B cell (primary cell): Measurements from ENCODE around the gene SPHK1. TPM values are rescaled to one million over a fixed set of nuclear protein-coding genes. Genes with fewer than 3 reads are reported as not detected.
A peak's percentile ranks its signal among the peaks of the same experiment; 100 is the strongest.

Source experiments
- ATAC-seq: fragments of 200-7000 bp; cut with Tn5 transposase; one replicate; pipeline ENCODE4 v1.10.0; 2021; ENCODE audit warnings: low read depth, mild to moderate bottlenecking, moderate number of reproducible peaks, moderate library complexity
- CTCF ChIA-PET: fragments of 350-600 bp; sonication (Branson Sonifier 250); formaldehyde crosslinking; loops from one replicate; lab custom pipeline; 2021; ENCODE audit warnings: antibody characterized with exemption, inconsistent platforms; lab: Charles Lee
- POLR2A ChIA-PET: fragments of 350-600 bp; sonication (Branson Sonifier 250); formaldehyde crosslinking; loops from one replicate; lab custom pipeline; 2021; ENCODE audit warnings: antibody characterized with exemption; lab: Charles Lee
- DNase-seq: peaks from one replicate; pipeline ENCODE4 v3.0.0; 2013
- H2AFZ ChIP-seq: 2 replicates; pipeline ENCODE4 v1.6.1; 2012; ENCODE audit warnings: mild to moderate bottlenecking, low read depth, low read length; ENCODE audit not compliant: insufficient read depth, poor library complexity, severe bottlenecking
- H3K27ac ChIP-seq, 2 donors: 1 replicate in 1 of 2; 2 replicates in 1 of 2; pipeline ENCODE4 v1.5.1; 2012 to 2013; ENCODE audit warnings: low read length in 2 of 2, mild to moderate bottlenecking in 2 of 2, moderate library complexity in 1 of 2
- H3K27me3 ChIP-seq, 4 experiments: fragments of 200-600 bp in 1 of 4; sonication (generic) in 1 of 4; replicated peaks in 1 of 4; 1 replicate in 2 of 4; 2 replicates in 2 of 4; pipeline versions ENCODE4 v1.6.1 to v1.7.0; 2013 to 2016; ENCODE audit warnings: low read length in 3 of 4, mild to moderate bottlenecking in 2 of 4, mixed read lengths in 1 of 4, moderate library complexity in 1 of 4; ENCODE audit not compliant: insufficient read depth in 4 of 4, control insufficient read depth in 3 of 4; ENCODE audit errors: control extremely low read depth in 1 of 4
- H3K36me3 ChIP-seq, 2 experiments: replicated peaks in 1 of 2; 1 replicate in 1 of 2; 2 replicates in 1 of 2; pipeline versions ENCODE4 v1.6.1 to v1.7.1; 2013; ENCODE audit warnings: low read length in 1 of 2; ENCODE audit not compliant: insufficient read depth in 2 of 2, control insufficient read depth in 1 of 2; ENCODE audit errors: control extremely low read depth in 1 of 2, extremely low read depth in 1 of 2
- H3K4me1 ChIP-seq, 2 donors: fragments of 200-600 bp in 1 of 2; sonication (generic) in 1 of 2; 1 replicate in 1 of 2; 2 replicates in 1 of 2; pipeline versions ENCODE4 v1.5.1 to v1.6.1; 2013 to 2017; ENCODE audit warnings: low read length in 2 of 2; ENCODE audit not compliant: control insufficient read depth in 2 of 2, insufficient read depth in 2 of 2
- H3K4me2 ChIP-seq: replicated peaks from 2 replicates; pipeline ENCODE3; 2012; ENCODE audit warnings: mild to moderate bottlenecking, low read depth, low read length; ENCODE audit not compliant: poor library complexity, severe bottlenecking
- H3K4me3 ChIP-seq, 5 experiments: fragments of 200-600 bp in 1 of 5; sonication (generic) in 1 of 5; 1 replicate in 3 of 5; 2 replicates in 2 of 5; pipeline versions ENCODE4 v1.5.1 to v1.7.0; 2011 to 2016; ENCODE audit warnings: low read length in 4 of 5, mild to moderate bottlenecking in 4 of 5, low read depth in 2 of 5, control low read depth in 1 of 5, moderate library complexity in 1 of 5; ENCODE audit not compliant: insufficient read depth in 1 of 5; ENCODE audit errors: control extremely low read depth in 1 of 5, extremely low read depth in 1 of 5
- H3K79me2 ChIP-seq: fragments of 200-600 bp; sonication (generic); one replicate; pipeline ENCODE4 v1.6.0; 2016; ENCODE audit warnings: low read length; ENCODE audit not compliant: control insufficient read depth, insufficient read depth
- H3K9ac ChIP-seq: fragments of 200-600 bp; sonication (generic); 2 replicates; pipeline ENCODE4 v1.6.1; 2017; ENCODE audit warnings: mild to moderate bottlenecking, low read length, moderate library complexity
- H3K9me3 ChIP-seq, 3 donors: one replicate each; pipeline versions ENCODE4 v1.6.1 to v1.7.1; 2013; ENCODE audit warnings: low read length in 2 of 3; ENCODE audit not compliant: control insufficient read depth in 2 of 3, insufficient read depth in 1 of 3; ENCODE audit errors: control extremely low read depth in 1 of 3
- H4K20me1 ChIP-seq: 2 replicates; pipeline ENCODE4 v1.6.0; 2012; ENCODE audit warnings: mild to moderate bottlenecking, low read length; ENCODE audit not compliant: insufficient read depth, control insufficient read depth, poor library complexity, severe bottlenecking
- H3K27ac Mint-ChIP-seq: one replicate; pipeline ENCODE4 v1.8.0; 2021; ENCODE audit warnings: mixed read lengths
- H3K27me3 Mint-ChIP-seq: one replicate; pipeline ENCODE4 v1.8.0; 2021; ENCODE audit warnings: mixed read lengths
- H3K4me1 Mint-ChIP-seq: one replicate; pipeline ENCODE4 v1.8.0; 2021; ENCODE audit warnings: mixed read lengths
- H3K4me3 Mint-ChIP-seq: one replicate; pipeline ENCODE4 v1.8.0; 2021; ENCODE audit warnings: mixed read lengths
- H3K9me3 Mint-ChIP-seq: one replicate; pipeline ENCODE4 v1.8.0; 2022; ENCODE audit warnings: mixed read lengths; ENCODE audit not compliant: insufficient read depth
- EZH2 ChIP-seq: IDR thresholded peaks from 2 replicates; pipeline ENCODE4 v1.6.1; 2012; ENCODE audit warnings: borderline replicate concordance, low read depth, mild to moderate bottlenecking, moderate library complexity, low read length; ENCODE audit not compliant: insufficient read depth, poor library complexity, severe bottlenecking
- WGBS: methylation state at CpG from one replicate; pipeline ENCODE4 v1.1.5; 2013; ENCODE audit warnings: missing lambda C conversion rate; ENCODE audit not compliant: insufficient coverage; 5-methylcytosine and 5-hydroxymethylcytosine counted together
- intact Hi-C: fragments of 100-400 bp; cut with micrococcal nuclease; formaldehyde crosslinking; loops from one replicate; pipeline ENCODE4 v1.10.0; 2022
- polyA minus RNA-seq: library from RNA; depleted of rRNA, polyadenylated mRNA; stranded (reverse); fragments of >200 nt; gene quantifications from 2 replicates; pipeline ENCODE4 v1.2.3, GENCODE V29; 2012
- polyA plus RNA-seq: library from polyadenylated mRNA; depleted of rRNA; stranded (reverse); fragments of >200 nt; gene quantifications from 2 replicates; pipeline ENCODE4 v1.2.3, GENCODE V29; 2012
- total RNA-seq, 2 donors: library from RNA; stranded (reverse); fragments of 120-200 nt in 1 of 2; gene quantifications; 1 replicate in 1 of 2; 2 replicates in 1 of 2; pipeline versions ENCODE4 v1.2.3 to v1.2.4, GENCODE V29; 2013 to 2022
- TF ChIP-seq, protein P1 (sequence below): fragments of 200-600 bp; IDR thresholded peaks from one replicate; pipeline ENCODE4 v1.8.0; 2022; ENCODE audit warnings: antibody characterized with exemption, mild to moderate bottlenecking

Gene SPHK1
- 2.2 and 2.4 TPM in 2 replicates for total RNA-seq
- 0.84 TPM for total RNA-seq (2013)
- polyA plus RNA-seq, result 1.1 and 1.9 TPM in 2 replicates
- polyA minus RNA-seq, result 1.0 and 2.2 TPM in 2 replicates

GRCh38 chr17:76384222-76384986 is at the start of gene SPHK1:
Gene SPHK1 (plus strand): TSS chr17:76384609. CDS start chr17:76385645, 1,036 bp downstream.
- H3K4me3 Mint-ChIP-seq, result peak within 1 kb of the TSS; percentile 84
- peak within 1 kb of the TSS; percentile 78 for H3K27ac Mint-ChIP-seq
- ChIA-PET POLR2A (interaction anchor here (0.6 to 1.5 kb wide), 5 partner anchors 18 to 115 kb away, joined by 3 to 4 read pairs (median 3); partner anchors contain the start of gene PRPSAP1), CTCF (interaction anchor here (0.9 to 10.1 kb wide), 15 partner anchors 7 to 526 kb away, joined by 3 to 94 read pairs (median 5); partner anchors contain the start of genes PRPSAP1 and UBE2O)
- H3K27me3 Mint-ChIP-seq, result peaks cover 7% of the 10 kb centered on the region
- Histone ChIP-seq H3K4me1 (peaks cover 26 to 29% of the 10 kb centered on the region in 2 donors), H4K20me1 (peaks cover 11% of the 10 kb centered on the region), H3K27ac (no peak within 1 kb of the TSS), H3K4me2 (peak within 1 kb of the TSS; percentile 100), H3K9ac (peak within 1 kb of the TSS; percentile 70), H3K4me3 (peak within 1 kb of the TSS; percentile 40 to 71 (median 58)), H3K9me3 (no peaks in the 10 kb centered on the region), H3K36me3 (no peaks in the 10 kb centered on the region), H2AFZ (peak within 1 kb of the TSS; percentile 85), H3K79me2 (no peaks in the 10 kb centered on the region), H3K27me3 (peaks cover 0 to 24% (median 8%) of the 10 kb centered on the region in 4 experiments)
- H3K9me3 Mint-ChIP-seq, result no peaks in the 10 kb centered on the region
- intact Hi-C loops, result loop anchor here (1.0 kb wide), 1 partner anchor 30 kb away; no protein-coding TSS in a partner anchor
- ATAC-seq (peak; percentile 76), DNase-seq (peak; percentile 81)
- TF ChIP-seq, protein P1, sequence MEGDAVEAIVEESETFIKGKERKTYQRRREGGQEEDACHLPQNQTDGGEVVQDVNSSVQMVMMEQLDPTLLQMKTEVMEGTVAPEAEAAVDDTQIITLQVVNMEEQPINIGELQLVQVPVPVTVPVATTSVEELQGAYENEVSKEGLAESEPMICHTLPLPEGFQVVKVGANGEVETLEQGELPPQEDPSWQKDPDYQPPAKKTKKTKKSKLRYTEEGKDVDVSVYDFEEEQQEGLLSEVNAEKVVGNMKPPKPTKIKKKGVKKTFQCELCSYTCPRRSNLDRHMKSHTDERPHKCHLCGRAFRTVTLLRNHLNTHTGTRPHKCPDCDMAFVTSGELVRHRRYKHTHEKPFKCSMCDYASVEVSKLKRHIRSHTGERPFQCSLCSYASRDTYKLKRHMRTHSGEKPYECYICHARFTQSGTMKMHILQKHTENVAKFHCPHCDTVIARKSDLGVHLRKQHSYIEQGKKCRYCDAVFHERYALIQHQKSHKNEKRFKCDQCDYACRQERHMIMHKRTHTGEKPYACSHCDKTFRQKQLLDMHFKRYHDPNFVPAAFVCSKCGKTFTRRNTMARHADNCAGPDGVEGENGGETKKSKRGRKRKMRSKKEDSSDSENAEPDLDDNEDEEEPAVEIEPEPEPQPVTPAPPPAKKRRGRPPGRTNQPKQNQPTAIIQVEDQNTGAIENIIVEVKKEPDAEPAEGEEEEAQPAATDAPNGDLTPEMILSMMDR, result no peak
- TF ChIP-seq EZH2, result peak; percentile 22
- H3K4me1 Mint-ChIP-seq, result peaks cover 17% of the 10 kb centered on the region
- WGBS, result under 1% methylated on average over 118 of the region's 118 CpGs
